K562 (cell line): Measurements from ENCODE around the gene HDAC10. TPM values are rescaled to one million over a fixed set of nuclear protein-coding genes. Genes with fewer than 3 reads are reported as not detected.

ENCODE experiments used
- ATAC-seq: fragments of 200-7000 bp; cut with Tn5 transposase; 3 replicates; pipeline ENCODE4 v1.9.1; 2020; ENCODE audit warnings: moderate library complexity
- BruUV-seq: library from RNA; stranded (reverse); fragments of 400-500 nt; replicated peaks from 2 replicates; lab custom pipeline; 2021; lab: Mats Ljungman, UMichigan
- CTCF ChIA-PET: fragments of 300-600 bp; formaldehyde crosslinking; extraction: SDS; loops from one replicate; lab custom pipeline; 2021; ENCODE audit warnings: low intra/inter-chr PET ratio; lab: Yijun Ruan, JAX
- POLR2A ChIA-PET: fragments of 300-600, 350-650 bp; sonication (Branson Sonifier 250); formaldehyde crosslinking; extraction: SDS; loops from one replicate; lab custom pipeline; 2021; ENCODE audit warnings: antibody characterized with exemption, inconsistent platforms; lab: Yijun Ruan, JAX
- DNase-seq, 4 experiments: peaks; one replicate each; pipeline versions ENCODE4 v3.0.0 to v3.0.0-alpha.2; 2011 to 2018; ENCODE audit warnings: low spot score in 3 of 4, mixed read lengths in 3 of 4; ENCODE audit errors: extremely low read depth in 1 of 4
- FAIRE-seq: peaks from 2 replicates; lab custom pipeline; 2011; peaks lifted over from hg19 to GRCh38; lab: Jason Lieb, UNC
- H2AFZ ChIP-seq: 2 replicates; pipeline ENCODE4 v1.6.0; 2011; ENCODE audit warnings: low read depth, low read length, control low read depth, inconsistent platforms
- H3K27ac ChIP-seq: fragments of 200-600 bp; 3 replicates; pipeline ENCODE4 v1.8.0; 2011; ENCODE audit warnings: low read depth, mild to moderate bottlenecking, control low read depth, inconsistent platforms, low read length, moderate library complexity, mixed read lengths; ENCODE audit errors: extremely low read depth
- H3K27me3 ChIP-seq, 2 experiments: fragments of 300-600 bp in 1 of 2; 2 replicates in 1 of 2; 3 replicates in 1 of 2; pipeline versions ENCODE4 v1.6.0 to v1.8.0; 2011; ENCODE audit warnings: inconsistent platforms in 2 of 2, low read length in 2 of 2, mild to moderate bottlenecking in 1 of 2, mixed read lengths in 1 of 2, moderate library complexity in 1 of 2; ENCODE audit not compliant: control insufficient read depth in 2 of 2, insufficient read depth in 2 of 2
- H3K36me3 ChIP-seq: fragments of 300-600 bp; 3 replicates; pipeline ENCODE4 v1.8.0; 2011; ENCODE audit warnings: mild to moderate bottlenecking, low read length, inconsistent platforms; ENCODE audit not compliant: control insufficient read depth, insufficient read depth
- H3K4me1 ChIP-seq, 2 experiments: fragments of 200-600 bp in 1 of 2; replicated peaks in 1 of 2; 2 replicates in 1 of 2; 3 replicates in 1 of 2; pipeline versions ENCODE4 v1.5.1 to v1.8.0; 2011; ENCODE audit warnings: inconsistent platforms in 2 of 2, low read length in 2 of 2, mild to moderate bottlenecking in 1 of 2, mixed read lengths in 1 of 2, moderate library complexity in 1 of 2; ENCODE audit not compliant: control insufficient read depth in 2 of 2, insufficient read depth in 2 of 2
- H3K4me2 ChIP-seq: 2 replicates; pipeline ENCODE4 v1.6.1; 2011; ENCODE audit warnings: low read length, control low read depth, inconsistent platforms, mixed read lengths; ENCODE audit not compliant: insufficient read depth
- H3K4me3 ChIP-seq: fragments of 200-600 bp; sonication (generic), shearing (Covaris generic); 2 replicates; pipeline ENCODE4 v1.5.1; 2016; ENCODE audit warnings: control low read depth, inconsistent platforms
- H3K79me2 ChIP-seq: fragments of 200-600 bp; 3 replicates; pipeline ENCODE4 v1.8.0; 2011; ENCODE audit warnings: low read length, inconsistent platforms; ENCODE audit not compliant: control insufficient read depth, insufficient read depth
- H3K9ac ChIP-seq, 2 experiments: 2 replicates each; pipeline versions ENCODE4 v1.6.0 to v1.6.1; 2011; ENCODE audit warnings: low read depth in 2 of 2, low read length in 2 of 2, control low read depth in 1 of 2, inconsistent platforms in 1 of 2, mild to moderate bottlenecking in 1 of 2, mixed read lengths in 1 of 2; ENCODE audit not compliant: insufficient read depth in 1 of 2
- H3K9me1 ChIP-seq: one replicate; pipeline ENCODE4 v1.6.0; 2011; ENCODE audit warnings: inconsistent platforms, mild to moderate bottlenecking, low read length, moderate library complexity; ENCODE audit not compliant: control insufficient read depth, insufficient read depth
- H3K9me3 ChIP-seq: replicated peaks from 2 replicates; pipeline ENCODE4 v1.5.1; 2011; ENCODE audit warnings: low read depth, low read length, inconsistent platforms; ENCODE audit not compliant: control insufficient read depth, insufficient read depth
- H4K20me1 ChIP-seq: replicated peaks from 2 replicates; pipeline ENCODE4 v1.6.1; 2011; ENCODE audit warnings: low read length, inconsistent platforms, mixed read lengths; ENCODE audit not compliant: control insufficient read depth, insufficient read depth
- CBX5 ChIP-seq: IDR thresholded peaks from 2 replicates; pipeline ENCODE4 v1.6.1; 2014; ENCODE audit warnings: low read depth, borderline replicate concordance
- ZBTB9 ChIP-seq: fragments of 450-650 bp; formaldehyde crosslinking; IDR thresholded peaks from 2 replicates; pipeline ENCODE4 v1.4.0; 2020; ENCODE audit warnings: mild to moderate bottlenecking, moderate library complexity
- ZNF57 ChIP-seq: fragments of 450-650 bp; formaldehyde crosslinking; IDR thresholded peaks from 2 replicates; pipeline ENCODE4 v1.4.0; 2020; ENCODE audit warnings: mild to moderate bottlenecking, moderate library complexity
- WGBS: fragments of 100-300 bp; shearing (Covaris generic); methylation state at CpG from one replicate; pipeline ENCODE4 v1.1.6; 2016; ENCODE audit warnings: low coverage, mixed read lengths; ENCODE audit not compliant: insufficient coverage; ENCODE audit errors: missing lambda C conversion rate; 5-methylcytosine and 5-hydroxymethylcytosine counted together
- in situ Hi-C: fragments of 300-500 bp; cut with MboI; formaldehyde crosslinking; loops from 4 replicates; pipeline ENCODE4 v1.15.0; 2018; ENCODE audit warnings: inconsistent platforms, mixed read lengths
- intact Hi-C: fragments of 100-400 bp; cut with micrococcal nuclease; formaldehyde crosslinking; loops from 2 replicates; pipeline ENCODE4 v1.14.2; 2022
- polyA plus RNA-seq, 8 experiments: library from polyadenylated mRNA; depleted of rRNA in 4 of 8; stranded (reverse) in 5 of 8; unstranded in 3 of 8; fragments of >200 nt; fragmentation: Nextera tagmentation in 2 of 8; fragmentation: Illumina TruSeq in 1 of 8; extraction: Ambion mirVana in 2 of 8; extraction: Trizol in 1 of 8; gene quantifications; 2 replicates each; pipeline versions ENCODE4 v1.2.1 to v1.2.3, GENCODE V29; 2011 to 2014; ENCODE audit warnings: inconsistent platforms in 1 of 8, missing spikeins in 1 of 8
- total RNA-seq, 7 experiments: library from RNA; depleted of rRNA in 6 of 7; stranded (reverse); fragments of >200 nt in 6 of 7; fragmentation: Illumina TruSeq in 2 of 7; extraction: Trizol in 2 of 7; gene quantifications; 2 replicates each; pipeline versions ENCODE4 v1.2.1 to v1.2.3, GENCODE V29; 2011 to 2021; ENCODE audit warnings: low replicate concordance in 1 of 7

The HDAC10 gene
- total and polyA plus RNA-seq, 9 of the 15 experiments (the other 6 are each of a cell fraction or from before 2014, with no cell fraction given): 0.10 to 44.2 (median 6.5) TPM

DNA sequence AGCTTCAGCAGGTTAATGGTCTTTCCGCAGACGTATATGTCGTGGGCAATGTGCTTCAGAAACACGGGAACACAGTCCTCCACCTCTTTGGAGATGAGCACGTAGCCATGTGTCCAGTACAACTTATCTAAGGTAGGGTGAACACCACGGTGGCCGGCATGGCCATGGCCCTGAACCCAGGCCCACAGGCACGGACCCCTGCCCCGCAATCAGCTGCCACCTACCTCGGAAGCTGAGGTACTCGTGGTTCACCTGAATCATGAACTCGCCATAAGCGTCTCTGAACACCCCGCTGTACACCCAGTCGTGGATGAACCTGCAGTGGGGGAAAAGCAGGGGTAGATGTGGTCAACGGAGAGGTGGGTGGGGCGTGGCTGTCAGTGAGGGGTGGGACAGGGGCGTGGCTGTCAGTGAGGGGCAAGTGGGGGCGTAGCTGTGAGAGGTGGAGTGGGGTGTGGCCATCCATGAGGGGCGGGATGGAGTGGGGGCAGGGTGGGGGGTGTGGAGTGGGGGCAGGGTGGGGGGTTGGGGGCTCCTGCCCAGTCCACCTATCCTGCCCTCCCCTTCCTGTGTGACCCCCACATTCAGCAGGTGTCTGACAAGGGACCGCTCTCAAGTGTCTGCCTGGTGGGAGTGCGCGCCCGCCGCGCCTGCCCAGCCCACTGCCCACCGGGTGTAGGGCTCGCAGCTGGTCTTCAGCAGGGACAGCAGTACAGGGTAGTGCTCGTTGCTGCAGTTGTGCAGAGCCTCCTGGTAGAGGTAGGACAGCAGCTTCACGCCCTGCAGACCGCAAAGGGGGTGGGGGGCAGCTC is 24.8 kb downstream of the HDAC10 start:
- H3K4me2 ChIP-seq: no peak overlapping the region
- intact Hi-C loops (no loop called here), in situ Hi-C loops (no loop called here)
- POLR2A ChIA-PET: interaction anchor here (0.7 kb wide), 1 partner anchor 11 kb away, joined by 3 read pairs; no protein-coding TSS in a partner anchor
- H3K36me3 ChIP-seq: peaks cover 47% of the 10 kb centered on the region; the same call in 2 of the 3 replicates
- TF ChIP-seq ZNF57 (CRISPR knock-in tag) (no peak), CBX5 (no peak), ZBTB9 (CRISPR knock-in tag) (no peak)
- TF ChIP-seq, all 486 proteins: peak for 0
- peak; percentile 36; the same call in 1 of the 3 replicates for ATAC-seq
- FAIRE-seq: no peak
- peak in 1 of 4 experiments; percentile 37 for DNase-seq
- CTCF ChIA-PET: interaction anchor here (0.5 kb wide), 1 partner anchor 16 kb away, joined by 4 read pairs; no protein-coding TSS in a partner anchor
- WGBS: 93% methylated on average over 10 of the region's 31 CpGs
- Histone ChIP-seq H3K9ac (no peak overlapping the region), H3K4me3 (no peak overlapping the region), H2AFZ (no peak overlapping the region), H4K20me1 (no peaks in the 10 kb centered on the region), H3K4me1 (peaks cover 0 to 12% of the 10 kb centered on the region in 2 experiments; a peak in 2 of 5 replicates), H3K27me3 (no peaks in the 10 kb centered on the region), H3K79me2 (no peaks in the 10 kb centered on the region), H3K27ac (no peak overlapping the region), H3K9me1 (no peaks in the 10 kb centered on the region), H3K9me3 (no peaks in the 10 kb centered on the region)
- no TSS peak for BruUV-seq
